HG03469 (cell line): ENCODE results near the gene BCAS3.

Experiments
- ATAC-seq: cut with Tn5 transposase; IDR thresholded peaks from one replicate; pipeline ENCODE4 v1.9.1; 2021; ENCODE audit warnings: mild to moderate bottlenecking, moderate library complexity, moderate number of reproducible peaks; ENCODE audit not compliant: unreplicated experiment

The BCAS3 gene

GRCh38 chr17:61323909-61324868 is 646.5 kb downstream of the BCAS3 start:
- no peak for ATAC-seq

GRCh38 chr17:61324950-61325349 is 647.3 kb downstream of the BCAS3 start:
- no peak for ATAC-seq

GRCh38 chr17:61325382-61326073 is 647.9 kb downstream of the BCAS3 start:
- ATAC-seq: no peak

- no peak for ATAC-seq
Measured at GRCh38 chr17:61326330-61326729, 648.7 kb downstream of the BCAS3 start.

GRCh38 chr17:61328351-61328750 is 650.7 kb downstream of the BCAS3 start:
- no peak for ATAC-seq

- no peak for ATAC-seq
Measured at GRCh38 chr17:61330174-61331150, 652.8 kb downstream of the BCAS3 start.

GRCh38 chr17:61331178-61331577 is 653.5 kb downstream of the BCAS3 start:
- no peak for ATAC-seq

GRCh38 chr17:61331886-61332285 is 654.2 kb downstream of the BCAS3 start:
- ATAC-seq: no peak

- ATAC-seq: no peak
Measured at GRCh38 chr17:61333136-61333535, 655.5 kb downstream of the BCAS3 start.

- no peak for ATAC-seq
Measured at GRCh38 chr17:61334673-61335072, 657.0 kb downstream of the BCAS3 start.

- no peak for ATAC-seq
Measured at GRCh38 chr17:61335105-61335844, 657.6 kb downstream of the BCAS3 start.

- no peak for ATAC-seq
Measured at GRCh38 chr17:61335845-61336655, 658.4 kb downstream of the BCAS3 start.

- ATAC-seq: no peak
Measured at GRCh38 chr17:61337290-61337689, 659.6 kb downstream of the BCAS3 start.

- ATAC-seq: no peak
Measured at GRCh38 chr17:61338000-61338798, 660.5 kb downstream of the BCAS3 start.

GRCh38 chr17:61338874-61339478 is 661.3 kb downstream of the BCAS3 start:
- ATAC-seq: no peak

GRCh38 chr17:61340431-61341209 is 663.0 kb downstream of the BCAS3 start:
- no peak for ATAC-seq

GRCh38 chr17:61343576-61343975 is 665.9 kb downstream of the BCAS3 start:
- ATAC-seq: no peak
